ENCODE measurements around the gene CD4. TPM values are rescaled to one million over a fixed set of nuclear protein-coding genes. Genes with fewer than 3 reads are reported as not detected.

CD4 gene
- total RNA-seq, 6 donors from 2014 or later = 10.5 to 86.6 (median 35.6) TPM

DNA sequence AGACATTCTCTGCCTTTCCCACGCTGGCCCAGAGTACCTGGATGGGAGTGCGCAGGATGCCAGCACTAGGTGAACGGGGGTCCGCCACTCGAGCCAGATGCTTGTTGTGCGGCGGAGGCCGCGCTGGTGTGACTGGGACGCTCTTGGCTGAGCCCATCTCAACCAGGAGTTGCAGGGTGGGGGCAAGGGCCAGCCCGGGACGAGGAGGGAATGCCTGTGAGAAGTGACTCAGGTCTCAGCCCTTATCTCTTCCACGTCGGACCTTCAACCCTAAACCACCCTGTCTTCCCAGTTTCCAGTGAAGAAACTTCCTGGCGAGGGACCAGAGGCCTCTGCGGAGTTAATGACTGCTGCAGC lies 61.4 kb downstream of the CD4 start:
- Histone ChIP-seq H3K9me3 (no peaks in the 10 kb centered on the region), H3K4me1 (peaks cover 13 to 23% (median 16%) of the 10 kb centered on the region in 4 donors), H3K4me3 (peak overlapping the region in 3 of 4 donors; percentile 66 to 71 (median 68)), H3K27ac (peak overlapping the region in 3 of 4 donors; percentile 88 to 94 (median 91)), H3K36me3 (peaks cover 0 to 10% (median 3%) of the 10 kb centered on the region in 4 donors), H3K27me3 (no peaks in the 10 kb centered on the region)
- 26 to 36% methylated on average over 4 to 16 of the region's 16 CpGs for WGBS, 2 donors
- TF ChIP-seq POLR2A (IDR thresholded peaks at IDR 0.05) (no peak), POLR2AphosphoS5 (IDR thresholded peaks at IDR 0.05) (no peak), EP300 (IDR thresholded peaks at IDR 0.05) (no peak)
- TF ChIP-seq, protein P1, sequence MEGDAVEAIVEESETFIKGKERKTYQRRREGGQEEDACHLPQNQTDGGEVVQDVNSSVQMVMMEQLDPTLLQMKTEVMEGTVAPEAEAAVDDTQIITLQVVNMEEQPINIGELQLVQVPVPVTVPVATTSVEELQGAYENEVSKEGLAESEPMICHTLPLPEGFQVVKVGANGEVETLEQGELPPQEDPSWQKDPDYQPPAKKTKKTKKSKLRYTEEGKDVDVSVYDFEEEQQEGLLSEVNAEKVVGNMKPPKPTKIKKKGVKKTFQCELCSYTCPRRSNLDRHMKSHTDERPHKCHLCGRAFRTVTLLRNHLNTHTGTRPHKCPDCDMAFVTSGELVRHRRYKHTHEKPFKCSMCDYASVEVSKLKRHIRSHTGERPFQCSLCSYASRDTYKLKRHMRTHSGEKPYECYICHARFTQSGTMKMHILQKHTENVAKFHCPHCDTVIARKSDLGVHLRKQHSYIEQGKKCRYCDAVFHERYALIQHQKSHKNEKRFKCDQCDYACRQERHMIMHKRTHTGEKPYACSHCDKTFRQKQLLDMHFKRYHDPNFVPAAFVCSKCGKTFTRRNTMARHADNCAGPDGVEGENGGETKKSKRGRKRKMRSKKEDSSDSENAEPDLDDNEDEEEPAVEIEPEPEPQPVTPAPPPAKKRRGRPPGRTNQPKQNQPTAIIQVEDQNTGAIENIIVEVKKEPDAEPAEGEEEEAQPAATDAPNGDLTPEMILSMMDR (IDR thresholded peaks at IDR 0.05) = no peak
- peak in 1 of 2 donors; percentile 85 for DNase-seq
- no peak for ATAC-seq (ENCODE audit: low FRiP score in 2 of 2)

DNA sequence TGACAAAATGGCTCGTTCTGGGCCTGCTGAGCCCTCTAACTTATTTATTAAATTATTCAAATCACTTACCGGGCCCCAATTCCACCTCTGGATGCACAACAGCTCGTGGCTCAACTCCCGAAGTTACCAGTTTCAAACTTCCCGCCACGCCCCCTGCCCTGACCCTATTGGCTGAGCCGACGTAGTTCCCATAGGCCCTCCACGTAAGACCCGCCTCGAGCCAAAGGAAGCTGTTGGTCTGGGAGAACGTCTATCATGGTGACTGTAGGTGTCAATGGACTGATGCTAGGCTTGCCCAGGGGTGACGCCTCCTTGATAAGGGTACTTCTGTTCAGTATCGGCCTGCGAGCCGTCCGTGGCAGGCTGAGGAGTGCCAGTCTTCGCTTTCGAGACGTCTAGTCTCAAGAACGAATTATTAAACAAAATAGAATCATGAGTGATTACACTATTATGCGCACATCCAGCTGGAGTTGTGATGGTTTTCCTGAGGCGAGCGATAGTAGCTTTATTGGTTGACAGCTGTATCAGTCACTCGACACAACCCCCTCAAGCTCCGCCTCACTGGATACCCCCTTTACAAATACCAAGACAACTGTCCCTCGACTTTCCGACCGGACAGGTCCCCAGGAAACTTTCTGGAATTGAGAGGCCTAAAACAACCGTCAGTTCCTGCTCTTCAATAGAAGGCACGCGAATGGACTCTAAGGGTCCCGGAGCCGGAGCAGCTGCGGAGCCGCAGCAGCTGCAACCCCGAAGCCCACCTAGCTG lies 62.0 kb downstream of the CD4 start, which contains the start of gene CDCA3:
TSS of gene CDCA3 (minus strand) at position 134 of the 768 bp plus-strand sequence. CDS start 334 bp downstream, outside the sequence.
- H3K36me3 ChIP-seq = peaks cover 2 to 14% (median 9%) of the 10 kb centered on the region in 4 donors
- DNase-seq = peak; percentile 72 to 98
- WGBS, 2 donors = 0 to 1% methylated on average over 29 to 37 of the region's 37 CpGs

DNA sequence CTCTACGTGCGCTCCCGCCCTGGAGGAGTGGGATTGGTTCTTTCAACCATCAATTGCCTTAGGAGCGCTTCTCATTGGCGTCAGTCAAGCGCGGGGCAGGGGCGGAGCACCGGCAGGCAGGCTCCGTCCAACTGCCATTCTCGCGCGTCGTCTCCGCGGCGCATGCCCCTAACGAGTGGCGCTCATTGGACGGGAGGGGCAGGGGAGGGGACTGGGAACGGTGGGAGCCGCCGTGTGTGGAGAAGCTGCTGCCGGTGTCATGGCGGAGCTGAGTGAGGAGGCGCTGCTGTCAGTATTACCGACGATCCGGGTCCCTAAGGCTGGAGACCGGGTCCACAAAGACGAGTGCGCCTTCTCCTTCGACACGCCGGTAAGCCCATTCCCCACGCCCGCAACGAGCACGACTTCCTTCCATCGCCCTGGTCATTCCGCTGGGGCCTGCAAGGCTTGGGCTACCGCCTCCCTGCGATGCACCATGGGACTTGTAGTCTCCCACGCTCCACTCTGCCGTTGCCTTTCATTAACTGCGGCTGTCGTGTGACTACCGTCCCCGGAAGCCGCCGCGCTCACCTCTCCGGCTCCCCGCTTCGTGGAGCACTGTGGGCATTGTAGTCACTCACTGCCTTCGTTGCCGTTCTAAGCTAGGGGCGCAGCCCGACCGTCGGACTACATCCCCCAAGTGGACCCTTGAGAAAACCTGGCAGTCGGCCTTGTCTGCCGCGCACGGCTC lies 62.8 kb downstream of the CD4 start, which contains the start of gene USP5:
TSS of gene USP5 (plus strand) at position 230 of the 730 bp plus-strand sequence. CDS start at position 260, 30 bp downstream.
- no peaks in the 10 kb centered on the region for H3K9me3 ChIP-seq
- 1% methylated on average over 64 of the region's 65 CpGs; no CpG with 5 or more reads in 1 of the 2 donors for WGBS, 2 donors
- H3K27me3 ChIP-seq = no peaks in the 10 kb centered on the region
- ATAC-seq (ENCODE audit: low FRiP score in 2 of 2) = peak; percentile 95 to 98
- peak; percentile 98 to 100 for DNase-seq
- H3K36me3 ChIP-seq = peaks cover 3 to 22% (median 16%) of the 10 kb centered on the region in 4 donors
- peak within 1 kb of the TSS; percentile 56 to 71 (median 67) for H3K4me3 ChIP-seq
- peaks cover 13 to 23% (median 16%) of the 10 kb centered on the region in 4 donors for H3K4me1 ChIP-seq
- peak within 1 kb of the TSS; percentile 88 to 94 (median 91) for H3K27ac ChIP-seq
- TF ChIP-seq, protein P1 (IDR thresholded peaks at IDR 0.05) = peak in 3 of 6 experiments; percentile 13 to 29 (median 24)
- TF ChIP-seq EP300 (IDR thresholded peaks at IDR 0.05) = no peak
- TF ChIP-seq POLR2AphosphoS5 (IDR thresholded peaks at IDR 0.05) = peak; percentile 60 to 87
- TF ChIP-seq POLR2A (IDR thresholded peaks at IDR 0.05) = peak in 1 of 4 donors; percentile 59

More for the DNA sequence above, 62.0 kb downstream of the CD4 start, which contains the start of gene CDCA3:
- H3K27ac ChIP-seq = peak within 1 kb of the TSS; percentile 88 to 94 (median 91)
- peak; percentile 88 to 92 for ATAC-seq (ENCODE audit: low FRiP score in 2 of 2)
- TF ChIP-seq POLR2A (IDR thresholded peaks at IDR 0.05) (peak in 3 of 4 donors; percentile 88 to 94 (median 88)), POLR2AphosphoS5 (IDR thresholded peaks at IDR 0.05) (peak; percentile 92 to 98), EP300 (IDR thresholded peaks at IDR 0.05) (no peak)
- TF ChIP-seq, protein P1 (IDR thresholded peaks at IDR 0.05) = peak in 2 of 6 experiments; percentile 9 to 15
- peaks cover 13 to 23% (median 16%) of the 10 kb centered on the region in 4 donors for H3K4me1 ChIP-seq
- H3K4me3 ChIP-seq = peak within 1 kb of the TSS; percentile 48 to 71 (median 67)
- no peaks in the 10 kb centered on the region for H3K9me3 ChIP-seq
- no peaks in the 10 kb centered on the region for H3K27me3 ChIP-seq

DNA sequence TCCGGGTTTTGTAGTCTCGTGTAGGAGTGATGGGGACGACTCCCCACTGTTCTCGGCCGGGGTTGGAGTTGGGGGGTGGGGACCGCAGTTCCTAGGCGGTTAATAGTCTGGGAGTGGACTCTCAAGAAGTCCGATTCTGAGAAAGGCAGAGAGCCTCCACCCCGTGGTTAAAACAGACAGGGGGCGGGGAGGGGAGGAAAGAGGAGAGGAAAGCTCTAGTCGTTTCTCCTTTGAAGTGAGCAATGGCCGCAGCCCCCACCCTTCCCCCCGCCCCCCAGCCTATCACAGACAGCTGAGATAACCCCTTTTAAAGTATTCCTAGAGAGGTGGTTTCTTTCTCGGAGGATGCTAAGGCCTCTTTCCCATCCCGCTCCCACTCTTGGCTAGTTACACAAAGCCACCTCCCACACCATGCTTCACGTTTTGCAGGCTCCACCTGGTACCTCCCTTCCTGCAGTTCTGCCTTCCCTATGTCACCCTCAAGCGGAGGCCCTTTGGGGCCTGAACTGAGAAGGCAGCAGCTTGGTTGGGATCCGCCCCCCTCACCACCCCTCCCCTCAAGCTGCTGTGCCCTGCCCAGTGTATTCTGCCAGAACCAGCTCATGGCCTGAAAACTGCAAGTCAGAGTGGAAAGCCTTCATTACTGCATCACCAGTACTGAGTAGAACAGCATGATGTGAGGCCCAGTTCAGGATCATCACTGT lies 63.5 kb downstream of the CD4 start:
- Histone ChIP-seq H3K9me3 (no peaks in the 10 kb centered on the region), H3K4me1 (peaks cover 13 to 23% (median 16%) of the 10 kb centered on the region in 4 donors), H3K4me3 (peak overlapping the region; percentile 56 to 71 (median 67)), H3K36me3 (peaks cover 8 to 29% (median 23%) of the 10 kb centered on the region in 4 donors), H3K27me3 (no peaks in the 10 kb centered on the region), H3K27ac (peak overlapping the region; percentile 6 to 94 (median 91))
- DNase-seq (no peak), ATAC-seq (ENCODE audit: low FRiP score in 2 of 2) (no peak)
- 1 to 3% methylated on average over 16 to 18 of the region's 18 CpGs for WGBS, 2 donors
- TF ChIP-seq, protein P1 (IDR thresholded peaks at IDR 0.05) = no peak
- TF ChIP-seq POLR2A (IDR thresholded peaks at IDR 0.05) = no peak
- TF ChIP-seq POLR2AphosphoS5 (IDR thresholded peaks at IDR 0.05) = no peak
- no peak for TF ChIP-seq EP300 (IDR thresholded peaks at IDR 0.05)

Data from upper lobe of left lung (tissue), 6 donors.